Measurements from ENCODE around the gene CERT1.

GRCh38 chr5:75384218-75384617, 127.2 kb downstream of the CERT1 start:
- TF ChIP-seq EP300 (IDR thresholded peaks at IDR 0.05) (no peak), POLR2A (IDR thresholded peaks at IDR 0.05) (no peak), CTCF (IDR thresholded peaks at IDR 0.05) (no peak)
